HCT116 (cell line): ENCODE measurements around the gene ADAMTS6.

Experiments used
- CTCF ChIP-seq, 3 experiments: fragments of 200-600 bp in 1 of 3; sonication (generic) in 1 of 3; IDR thresholded peaks in 2 of 3; conservative IDR thresholded peaks in 1 of 3; 2 replicates each; pipeline ENCODE4 v1.5.1; 2012 to 2017; ENCODE audit warnings: low read depth in 2 of 3, low read length in 2 of 3, antibody characterized with exemption in 1 of 3, borderline replicate concordance in 1 of 3, control low read depth in 1 of 3, mild to moderate bottlenecking in 1 of 3, mixed read lengths in 1 of 3, mixed run types in 1 of 3, moderate library complexity in 1 of 3; ENCODE audit not compliant: insufficient read depth in 1 of 3
- YY1 ChIP-seq: IDR thresholded peaks from 2 replicates; pipeline ENCODE4 v1.6.1; 2011; ENCODE audit warnings: low read length, low read depth, moderate library complexity, mild to moderate bottlenecking; ENCODE audit not compliant: insufficient replicate concordance; ENCODE audit errors: extremely low read depth

- TF ChIP-seq CTCF (IDR thresholded peaks at IDR 0.05 in 2 of 3, conservative IDR thresholded peaks at IDR 0.05 in 1 of 3; ENCODE audit: borderline replicate concordance in 1 of 3, insufficient read depth in 1 of 3, low read depth in 2 of 3, low read length in 2 of 3) (no peak), YY1 (no peak)
These were observed 376.9 kb downstream of the ADAMTS6 start for GRCh38 chr5:65104831-65105230.
